Endodermal cell (in vitro differentiated cells): Measurements from ENCODE around the gene SLC27A5. TPM values are rescaled to one million over a fixed set of nuclear protein-coding genes. Genes with fewer than 3 reads are reported as not detected.

Experiments
- DNase-seq: peaks from one replicate; pipeline ENCODE4 v3.0.0-alpha.2; 2017
- H3K27ac ChIP-seq: 2 replicates; pipeline ENCODE4 v1.5.1; 2013; ENCODE audit warnings: mild to moderate bottlenecking, low read depth, low read length, moderate library complexity
- H3K27me3 ChIP-seq: 2 replicates; pipeline ENCODE4 v1.6.1; 2013; ENCODE audit warnings: mild to moderate bottlenecking, low read length, moderate library complexity; ENCODE audit not compliant: insufficient read depth, control insufficient read depth, poor library complexity, severe bottlenecking
- H3K36me3 ChIP-seq: 2 replicates; pipeline ENCODE4 v1.7.0; 2013; ENCODE audit warnings: mild to moderate bottlenecking, low read length, moderate library complexity; ENCODE audit not compliant: control insufficient read depth, insufficient read depth
- H3K4me1 ChIP-seq: one replicate; pipeline ENCODE4 v1.7.0; 2013; ENCODE audit warnings: low read length; ENCODE audit not compliant: control insufficient read depth, insufficient read depth
- H3K4me3 ChIP-seq: 2 replicates; pipeline ENCODE4 v1.5.1; 2013; ENCODE audit warnings: mild to moderate bottlenecking, low read length, moderate library complexity
- H3K9ac ChIP-seq: 2 replicates; pipeline ENCODE4 v1.6.1; 2013; ENCODE audit warnings: mild to moderate bottlenecking, low read length, moderate library complexity; ENCODE audit not compliant: poor library complexity, severe bottlenecking; ENCODE audit errors: extremely low read depth
- H3K9me3 ChIP-seq: 2 replicates; pipeline ENCODE4 v1.6.1; 2013; ENCODE audit warnings: mild to moderate bottlenecking, low read length, moderate library complexity; ENCODE audit not compliant: control insufficient read depth
- H3K27ac Mint-ChIP-seq: 2 replicates; pipeline ENCODE4 v1.8.0; 2020; ENCODE audit warnings: mixed read lengths
- H3K27me3 Mint-ChIP-seq: 2 replicates; pipeline ENCODE4 v1.8.0; 2021; ENCODE audit warnings: mild to moderate bottlenecking, mixed read lengths; ENCODE audit not compliant: insufficient read depth
- H3K36me3 Mint-ChIP-seq: 2 replicates; pipeline ENCODE4 v1.8.0; 2020; ENCODE audit warnings: low read depth, mixed read lengths
- H3K4me1 Mint-ChIP-seq: 2 replicates; pipeline ENCODE4 v1.8.0; 2020; ENCODE audit warnings: mixed read lengths
- H3K4me3 Mint-ChIP-seq: 2 replicates; pipeline ENCODE4 v1.8.0; 2020; ENCODE audit warnings: mild to moderate bottlenecking, moderate library complexity, mixed read lengths
- H3K9me3 Mint-ChIP-seq: 2 replicates; pipeline ENCODE4 v1.8.0; 2020; ENCODE audit warnings: mild to moderate bottlenecking, mixed read lengths
- CTCF ChIP-seq: fragments of 200-600 bp; sonication (generic); conservative IDR thresholded peaks from 2 replicates; pipeline ENCODE4 v1.5.0; 2021; ENCODE audit warnings: antibody characterized with exemption, mild to moderate bottlenecking
- WGBS, 2 experiments: methylation state at CpG; one replicate each; pipeline versions ENCODE4 v1.1.5 to v1.1.7; 2013; ENCODE audit warnings: missing lambda C conversion rate in 2 of 2, mixed read lengths in 1 of 2; ENCODE audit not compliant: insufficient coverage in 1 of 2, insufficient read length in 1 of 2; 5-methylcytosine and 5-hydroxymethylcytosine counted together
- total RNA-seq, 2 donors: library from RNA; stranded (reverse); fragmentation: NEBNext Ultra II Directional in 1 of 2; extraction: Animal tissue kit (Norgen Biotek cat#: 25700) in 1 of 2; gene quantifications; 2 replicates in 1 of 2; 3 replicates in 1 of 2; pipeline ENCODE4 v1.2.1, GENCODE V29; 2021

SLC27A5 gene
- total RNA-seq, 2 donors from 2014 or later: 13.6 to 15.3 TPM

- Histone ChIP-seq H3K9ac (peak overlapping the region; percentile 95), H3K27me3 (peaks cover 6% of the 10 kb centered on the region), H3K36me3 (peaks cover 30% of the 10 kb centered on the region), H3K4me1 (no peaks in the 10 kb centered on the region), H3K27ac (peak overlapping the region; percentile 59), H3K4me3 (peak overlapping the region; percentile 99), H3K9me3 (no peaks in the 10 kb centered on the region)
- peaks cover 2% of the 10 kb centered on the region for H3K27me3 Mint-ChIP-seq
- no peak for TF ChIP-seq CTCF
- WGBS, 2 experiments: 40 to 41% methylated on average over 9 to 12 of the region's 12 CpGs
- DNase-seq: no peak
- H3K36me3 Mint-ChIP-seq: peaks cover 28% of the 10 kb centered on the region
- peak overlapping the region; percentile 95 for H3K27ac Mint-ChIP-seq
- peaks cover 27% of the 10 kb centered on the region for H3K4me1 Mint-ChIP-seq
- no peaks in the 10 kb centered on the region for H3K9me3 Mint-ChIP-seq
- H3K4me3 Mint-ChIP-seq: peak overlapping the region; percentile 96
These were observed 45.7 kb upstream of the SLC27A5 start for GRCh38 chr19:58557221-58558065.

GRCh38 chr19:58556622-58557220, 44.9 kb upstream of the SLC27A5 start:
- Mint-ChIP-seq H3K27ac (peak overlapping the region; percentile 91), H3K36me3 (peaks cover 34% of the 10 kb centered on the region), H3K4me3 (peak overlapping the region; percentile 96), H3K9me3 (no peaks in the 10 kb centered on the region), H3K4me1 (peaks cover 27% of the 10 kb centered on the region), H3K27me3 (no peaks in the 10 kb centered on the region)
- H3K4me3 ChIP-seq: peak overlapping the region; percentile 99
- 88 to 91% methylated on average over 6 to 9 of the region's 10 CpGs for WGBS, 2 experiments
- DNase-seq: no peak
- TF ChIP-seq CTCF: no peak
- peak overlapping the region; percentile 13 for H3K9ac ChIP-seq
- H3K4me1 ChIP-seq: no peaks in the 10 kb centered on the region
- no peaks in the 10 kb centered on the region for H3K27me3 ChIP-seq
- H3K36me3 ChIP-seq: peaks cover 37% of the 10 kb centered on the region
- no peaks in the 10 kb centered on the region for H3K9me3 ChIP-seq
- no peak overlapping the region for H3K27ac ChIP-seq

- Mint-ChIP-seq H3K4me1 (peaks cover 27% of the 10 kb centered on the region), H3K4me3 (peak overlapping the region; percentile 96), H3K9me3 (no peaks in the 10 kb centered on the region), H3K27ac (peak overlapping the region; percentile 91), H3K27me3 (no peaks in the 10 kb centered on the region), H3K36me3 (peaks cover 35% of the 10 kb centered on the region)
- DNase-seq: no peak
- Histone ChIP-seq H3K9ac (no peak overlapping the region), H3K9me3 (no peaks in the 10 kb centered on the region), H3K27ac (no peak overlapping the region), H3K27me3 (no peaks in the 10 kb centered on the region), H3K4me1 (no peaks in the 10 kb centered on the region), H3K36me3 (peaks cover 43% of the 10 kb centered on the region), H3K4me3 (no peak overlapping the region)
- TF ChIP-seq CTCF: no peak
- WGBS, 2 experiments: 95% methylated on average over 16 of the region's 16 CpGs; no CpG with 5 or more reads in 1 of the 2 experiments
These were observed 44.3 kb upstream of the SLC27A5 start for GRCh38 chr19:58555920-58556621.
